ENCODE results near the gene AMIGO3. TPM values are rescaled to one million over a fixed set of nuclear protein-coding genes. Genes with fewer than 3 reads are reported as not detected.

AMIGO3 gene
- total and polyA plus RNA-seq, 10 of the 15 experiments (the other 5 are each of a cell fraction or from before 2014, with no cell fraction given) = 0.07 to 1.3 (median 0.44) TPM; not detected in 3

- no peak for TF ChIP-seq NFIC (IDR thresholded peaks at IDR 0.05; ENCODE audit: low read depth, low read length)
- TF ChIP-seq BACH1 (IDR thresholded peaks at IDR 0.05; ENCODE audit: borderline replicate concordance) = no peak
- TF ChIP-seq MEF2B (IDR thresholded peaks at IDR 0.05; ENCODE audit: partially characterized antibody, poor library complexity, severe bottlenecking) = no peak
These were observed 14.1 kb upstream of the AMIGO3 start (continued) for GRCh38 chr3:49733551-49733950.

- SMC1A ChIA-PET (ENCODE audit: uncharacterized antibody, unreplicated experiment) = no interaction called here
- in situ Hi-C loops (cut with MboI) = no loop called here
- H4K20me1 ChIP-seq (ENCODE audit: control insufficient read depth, insufficient read depth) = no peaks in the 10 kb centered on the region
- TF ChIP-seq BRCA1 (IDR thresholded peaks at IDR 0.05; ENCODE audit: low read depth, low read length) (no peak), JUNB (IDR thresholded peaks at IDR 0.05) (no peak), EZH2 (IDR thresholded peaks at IDR 0.05; ENCODE audit: borderline replicate concordance, control insufficient read depth, low read depth, low read length) (no peak), TARDBP (IDR thresholded peaks at IDR 0.05; ENCODE audit: borderline replicate concordance) (no peak), ZBTB40 (IDR thresholded peaks at IDR 0.05; ENCODE audit: borderline replicate concordance) (no peak), POLR2AphosphoS5 (IDR thresholded peaks at IDR 0.05; ENCODE audit: low read length) (no peak), NR2F1 (conservative IDR thresholded peaks at IDR 0.05) (no peak), CUX1 (IDR thresholded peaks at IDR 0.05; ENCODE audit: insufficient replicate concordance, low read depth, low read length) (no peak), ZNF384 (IDR thresholded peaks at IDR 0.05; ENCODE audit: borderline replicate concordance, low read depth, low read length) (no peak), MYC (IDR thresholded peaks at IDR 0.05; ENCODE audit: insufficient read depth, insufficient read length, insufficient replicate concordance, low read length, severe bottlenecking) (no peak)
These were observed 13.1 kb upstream of the AMIGO3 start for GRCh38 chr3:49732597-49732996.

More at GRCh38 chr3:49732597-49732996, 13.1 kb upstream of the AMIGO3 start:
- intact Hi-C loops (cut with micrococcal nuclease; ENCODE audit: unreplicated experiment) = no loop called here
- Histone ChIP-seq H3K4me2 (ENCODE audit: control insufficient read depth, insufficient read depth) (no peak overlapping the region), H3K4me3 (no peak overlapping the region), H3K36me3 (ENCODE audit: control insufficient read depth in 2 of 2, insufficient read depth in 2 of 2, low read length in 1 of 2) (peaks cover 9 to 10% of the 10 kb centered on the region in 2 experiments; a peak in 3 of 4 replicates), H3K27me3 (replicated peaks in 1 of 2; ENCODE audit: control insufficient read depth in 2 of 2, insufficient read depth in 2 of 2, low read length in 1 of 2) (no peaks in the 10 kb centered on the region), H3K79me2 (ENCODE audit: control insufficient read depth, insufficient read depth, low read length) (no peaks in the 10 kb centered on the region), H3K4me1 (ENCODE audit: control insufficient read depth, insufficient read depth, low read length) (no peaks in the 10 kb centered on the region), H3K27ac (ENCODE audit: control insufficient read depth, insufficient read depth) (no peak overlapping the region), H3K9ac (ENCODE audit: control insufficient read depth, insufficient read depth, low read length) (no peak overlapping the region), H3K9me3 (replicated peaks; ENCODE audit: control insufficient read depth, insufficient read depth, low read length) (no peaks in the 10 kb centered on the region), H2AFZ (ENCODE audit: control insufficient read depth, low read depth, low read length) (no peak overlapping the region)
- no peak for FAIRE-seq
- 85% methylated on average over 11 of the region's 11 CpGs for WGBS (ENCODE audit: insufficient coverage, insufficient replicate concordance, low lambda C conversion rate, missing lambda C conversion rate)
- no TSS peak for BruUV-seq (replicated peaks)
- ChIA-PET RAD21 (ENCODE audit: unreplicated experiment) (no interaction called here), CTCF (no interaction called here), POLR2A (no interaction called here)
- no peak for DNase-seq (ENCODE audit: low read depth, low spot score)
- no peak for ATAC-seq

Data from GM12878 (cell line).